ENCODE measurements around the gene ADAMTS3. TPM values are rescaled to one million over a fixed set of nuclear protein-coding genes. Genes with fewer than 3 reads are reported as not detected.

ADAMTS3 gene
- total and polyA plus RNA-seq, 8 donors = 3.0 to 8.9 (median 7.4) TPM

DNA sequence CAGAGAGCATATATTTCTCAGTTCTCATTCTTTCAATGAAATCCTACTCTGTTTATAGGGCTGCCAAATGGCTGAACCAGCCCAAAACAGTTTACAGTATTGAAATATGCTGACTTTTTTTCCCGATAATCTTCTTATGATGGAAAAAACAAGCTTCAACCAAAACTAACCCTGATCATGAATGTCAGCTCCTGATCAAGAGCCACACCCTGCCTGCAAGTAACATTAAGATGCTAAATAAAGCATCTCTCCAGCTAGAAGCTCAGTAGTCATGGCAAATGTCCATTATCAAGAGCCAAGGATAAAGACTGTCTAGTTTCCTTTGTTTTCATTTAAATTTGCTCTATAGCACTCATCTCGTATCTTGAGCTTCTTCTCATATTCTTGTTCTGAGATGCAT lies 136.0 kb downstream of the ADAMTS3 start:
- no peak overlapping the region for H3K27ac ChIP-seq
- no peak overlapping the region for H3K4me3 ChIP-seq
- DNase-seq = no peak
- intact Hi-C loops (cut with DNase I) = no loop called here
- no peaks in the 10 kb centered on the region for H3K27me3 ChIP-seq
- H3K4me1 ChIP-seq = no peaks in the 10 kb centered on the region
- H3K9me3 ChIP-seq = no peaks in the 10 kb centered on the region
- no peaks in the 10 kb centered on the region for H3K36me3 ChIP-seq
- TF ChIP-seq, protein P1, sequence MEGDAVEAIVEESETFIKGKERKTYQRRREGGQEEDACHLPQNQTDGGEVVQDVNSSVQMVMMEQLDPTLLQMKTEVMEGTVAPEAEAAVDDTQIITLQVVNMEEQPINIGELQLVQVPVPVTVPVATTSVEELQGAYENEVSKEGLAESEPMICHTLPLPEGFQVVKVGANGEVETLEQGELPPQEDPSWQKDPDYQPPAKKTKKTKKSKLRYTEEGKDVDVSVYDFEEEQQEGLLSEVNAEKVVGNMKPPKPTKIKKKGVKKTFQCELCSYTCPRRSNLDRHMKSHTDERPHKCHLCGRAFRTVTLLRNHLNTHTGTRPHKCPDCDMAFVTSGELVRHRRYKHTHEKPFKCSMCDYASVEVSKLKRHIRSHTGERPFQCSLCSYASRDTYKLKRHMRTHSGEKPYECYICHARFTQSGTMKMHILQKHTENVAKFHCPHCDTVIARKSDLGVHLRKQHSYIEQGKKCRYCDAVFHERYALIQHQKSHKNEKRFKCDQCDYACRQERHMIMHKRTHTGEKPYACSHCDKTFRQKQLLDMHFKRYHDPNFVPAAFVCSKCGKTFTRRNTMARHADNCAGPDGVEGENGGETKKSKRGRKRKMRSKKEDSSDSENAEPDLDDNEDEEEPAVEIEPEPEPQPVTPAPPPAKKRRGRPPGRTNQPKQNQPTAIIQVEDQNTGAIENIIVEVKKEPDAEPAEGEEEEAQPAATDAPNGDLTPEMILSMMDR (IDR thresholded peaks at IDR 0.05) = no peak
- no peak for ATAC-seq

DNA sequence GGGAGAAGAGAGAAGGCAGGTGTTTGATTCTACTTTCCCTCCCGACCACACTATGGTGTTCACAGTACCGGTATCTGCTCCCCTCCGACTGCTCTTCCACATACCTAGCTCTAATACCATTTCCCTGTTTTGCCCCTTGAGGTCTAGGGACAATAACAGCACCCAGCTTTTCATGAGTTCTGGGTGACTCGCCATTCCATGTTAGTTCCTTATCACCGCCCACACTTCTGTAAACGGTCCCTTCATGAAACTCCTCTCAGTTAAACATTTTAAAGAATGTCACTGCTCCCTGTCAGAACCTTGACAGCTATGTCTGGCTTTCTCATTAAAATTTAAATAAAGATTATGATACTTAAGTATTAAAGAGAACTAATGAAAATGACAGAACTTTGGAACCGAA lies 136.7 kb downstream of the ADAMTS3 start:
- H3K36me3 ChIP-seq = no peaks in the 10 kb centered on the region
- intact Hi-C loops (cut with DNase I) = no loop called here
- no peak overlapping the region for H3K4me3 ChIP-seq
- H3K27me3 ChIP-seq = no peaks in the 10 kb centered on the region
- TF ChIP-seq, protein P1 (IDR thresholded peaks at IDR 0.05) = no peak
- DNase-seq (no peak), ATAC-seq (no peak)
- H3K4me1 ChIP-seq = no peaks in the 10 kb centered on the region
- H3K27ac ChIP-seq = no peak overlapping the region
- H3K9me3 ChIP-seq = no peaks in the 10 kb centered on the region

DNA sequence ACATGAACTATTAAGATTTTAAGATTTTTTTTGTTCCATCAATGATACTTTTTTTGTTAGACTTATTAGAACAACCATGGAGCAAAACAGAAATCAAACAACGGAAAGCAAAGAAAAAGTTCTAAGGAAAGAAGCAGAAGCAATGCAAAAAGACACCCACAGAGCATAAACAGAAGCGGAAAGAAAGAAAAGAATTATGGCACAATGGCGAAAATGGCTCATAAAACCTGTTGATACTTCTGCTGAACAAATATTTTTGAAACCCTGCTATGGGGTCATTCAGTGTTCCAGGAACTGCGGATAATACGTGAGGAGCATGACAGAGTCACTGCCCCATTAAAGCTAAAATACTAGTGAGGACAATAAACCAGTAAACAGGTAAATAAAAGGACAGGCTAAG lies 138.0 kb downstream of the ADAMTS3 start:
- intact Hi-C loops (cut with DNase I) = no loop called here
- Histone ChIP-seq H3K27me3 (no peaks in the 10 kb centered on the region), H3K36me3 (no peaks in the 10 kb centered on the region), H3K9me3 (no peaks in the 10 kb centered on the region), H3K4me3 (no peak overlapping the region), H3K27ac (no peak overlapping the region), H3K4me1 (no peaks in the 10 kb centered on the region)
- ATAC-seq = no peak
- TF ChIP-seq, protein P1 (IDR thresholded peaks at IDR 0.05) = no peak
- DNase-seq = no peak

DNA sequence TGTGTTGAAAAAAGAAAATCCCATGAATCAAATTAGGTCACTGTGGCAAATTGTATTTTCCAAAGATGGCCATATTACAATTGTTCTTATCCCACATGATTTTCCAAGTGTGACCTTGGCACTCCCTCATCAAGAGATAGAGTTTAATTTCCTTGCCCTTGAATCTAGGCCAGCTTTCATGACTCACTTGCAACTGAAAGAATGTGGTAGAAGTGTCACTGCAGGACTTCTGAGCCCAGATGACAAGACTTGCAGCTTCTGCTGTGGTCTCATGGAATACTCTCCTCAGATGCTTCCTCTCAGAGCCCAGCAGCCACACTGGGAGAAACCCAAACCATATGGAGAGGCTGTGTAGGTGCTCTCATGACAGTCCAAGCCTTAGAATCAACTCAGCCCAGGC lies 139.0 kb downstream of the ADAMTS3 start:
- Histone ChIP-seq H3K4me1 (no peaks in the 10 kb centered on the region), H3K36me3 (no peaks in the 10 kb centered on the region), H3K27me3 (no peaks in the 10 kb centered on the region), H3K4me3 (no peak overlapping the region), H3K27ac (no peak overlapping the region), H3K9me3 (no peaks in the 10 kb centered on the region)
- DNase-seq = no peak
- intact Hi-C loops (cut with DNase I) = no loop called here
- peak; percentile 45 for ATAC-seq
- TF ChIP-seq, protein P1 (IDR thresholded peaks at IDR 0.05) = no peak

DNA sequence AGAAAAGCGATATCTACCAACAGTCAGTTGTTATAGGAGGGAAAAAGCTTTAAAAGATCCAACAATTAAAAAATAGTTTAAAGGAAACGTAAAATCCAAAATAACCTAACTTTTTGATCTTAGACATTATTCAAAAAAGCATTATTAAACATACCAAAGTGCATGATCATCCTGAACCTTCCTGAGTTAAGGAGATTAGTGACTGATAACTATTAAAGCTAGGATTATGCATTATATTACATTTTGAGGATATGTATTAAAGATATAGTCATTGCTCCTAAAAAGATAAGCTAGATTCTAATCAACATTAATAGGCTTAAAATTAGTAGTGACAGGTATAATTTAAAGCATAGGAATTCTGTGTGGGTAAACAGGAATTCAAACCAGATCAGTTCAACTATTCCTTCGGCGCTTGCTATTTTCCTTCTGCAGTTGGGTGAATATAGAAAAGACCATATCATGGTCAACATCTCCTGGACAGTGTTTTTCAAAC lies 139.6 kb downstream of the ADAMTS3 start:
- intact Hi-C loops (cut with DNase I) = no loop called here
- Histone ChIP-seq H3K27ac (no peak overlapping the region), H3K4me3 (no peak overlapping the region), H3K27me3 (no peaks in the 10 kb centered on the region), H3K9me3 (no peaks in the 10 kb centered on the region), H3K4me1 (no peaks in the 10 kb centered on the region), H3K36me3 (no peaks in the 10 kb centered on the region)
- DNase-seq (no peak), ATAC-seq (no peak)
- TF ChIP-seq, protein P1 (IDR thresholded peaks at IDR 0.05) = no peak
